GF-D8 (cell line): Measurements from ENCODE around the gene VEGFA.
"Not testable (repeated sequence)": the region's sequence is repeated elsewhere in the genome, so short reads cannot be mapped to it uniquely, and the experiment has no call there.

Experiments used
- DNase-seq: peaks from one replicate; lab custom pipeline; 2025; lab: John Stamatoyannopoulos, UW

Gene VEGFA

GRCh38 chr6:43803055-43803782 is 33.2 kb downstream of the VEGFA start:
- no peak for DNase-seq

- DNase-seq, result peak; percentile 25
Measured at GRCh38 chr6:43803783-43804549, 34.0 kb downstream of the VEGFA start.

GRCh38 chr6:43804550-43805223 is 34.7 kb downstream of the VEGFA start:
- DNase-seq, result no peak

- no peak for DNase-seq
Measured at GRCh38 chr6:43805699-43806042, 35.7 kb downstream of the VEGFA start.

- DNase-seq, result no peak
Measured at GRCh38 chr6:43806043-43806757, 36.2 kb downstream of the VEGFA start.

- no peak for DNase-seq
Measured at GRCh38 chr6:43806758-43807227, 36.8 kb downstream of the VEGFA start.

DNA sequence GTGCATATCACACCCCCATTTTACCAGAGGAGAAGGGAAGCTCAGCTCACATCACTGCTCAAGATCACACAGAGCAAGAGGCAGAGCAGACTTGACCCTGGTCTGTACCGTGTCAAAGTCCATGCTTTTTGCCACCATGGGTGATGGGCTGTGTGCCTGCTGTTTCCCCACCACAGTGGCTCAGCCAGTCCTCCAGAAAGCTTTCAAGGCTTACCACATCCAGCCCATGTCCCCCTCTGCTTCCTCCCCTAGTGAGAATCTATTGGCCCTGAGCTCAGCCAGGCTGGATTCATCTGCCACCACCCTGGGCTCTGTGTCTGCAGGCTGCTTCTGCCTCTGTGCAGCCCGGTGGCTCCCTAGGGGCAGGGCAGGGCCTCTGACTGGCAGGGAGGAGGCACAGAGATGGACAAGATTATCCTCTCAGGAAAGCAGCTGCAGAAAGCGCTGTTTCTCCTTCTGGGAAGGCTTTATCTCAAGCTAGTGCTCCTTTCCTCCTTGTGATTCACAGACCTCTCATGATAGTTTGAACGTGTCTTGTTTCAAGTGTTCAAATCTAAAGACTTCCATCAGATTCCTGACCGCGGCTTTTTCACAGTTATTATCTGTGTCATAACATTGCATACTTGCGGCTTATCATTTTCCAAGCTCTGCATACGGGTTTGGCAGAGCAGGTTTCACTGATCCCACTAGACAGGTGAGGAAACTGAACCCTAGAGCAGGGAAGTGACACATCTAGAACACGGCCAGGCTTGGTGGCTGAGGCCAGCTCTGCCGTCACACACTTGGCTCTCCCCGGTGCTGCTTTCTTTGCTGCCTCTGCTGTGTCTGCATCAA is 37.4 kb downstream of the VEGFA start:
- DNase-seq, result peak; percentile 85

DNA sequence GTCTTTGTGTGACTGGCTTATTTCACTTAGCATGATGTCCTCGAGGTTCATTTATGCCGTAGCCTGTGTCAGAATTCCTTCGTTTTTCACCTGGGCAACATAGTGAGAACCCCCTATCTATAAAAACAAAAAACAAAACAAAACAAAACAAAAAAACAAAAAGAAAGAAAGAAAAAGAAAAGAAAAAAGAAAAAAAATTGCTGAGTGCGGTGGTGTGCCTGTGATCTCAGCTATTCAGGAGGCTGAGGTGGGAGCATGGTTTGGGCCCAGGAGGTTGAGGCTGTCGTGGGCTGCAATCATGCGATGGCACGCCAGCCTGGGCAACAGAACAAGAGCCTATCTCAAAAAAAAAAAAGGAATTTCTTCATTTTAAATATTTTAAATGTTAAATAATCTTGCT is 38.4 kb downstream of the VEGFA start:
- no peak for DNase-seq

DNA sequence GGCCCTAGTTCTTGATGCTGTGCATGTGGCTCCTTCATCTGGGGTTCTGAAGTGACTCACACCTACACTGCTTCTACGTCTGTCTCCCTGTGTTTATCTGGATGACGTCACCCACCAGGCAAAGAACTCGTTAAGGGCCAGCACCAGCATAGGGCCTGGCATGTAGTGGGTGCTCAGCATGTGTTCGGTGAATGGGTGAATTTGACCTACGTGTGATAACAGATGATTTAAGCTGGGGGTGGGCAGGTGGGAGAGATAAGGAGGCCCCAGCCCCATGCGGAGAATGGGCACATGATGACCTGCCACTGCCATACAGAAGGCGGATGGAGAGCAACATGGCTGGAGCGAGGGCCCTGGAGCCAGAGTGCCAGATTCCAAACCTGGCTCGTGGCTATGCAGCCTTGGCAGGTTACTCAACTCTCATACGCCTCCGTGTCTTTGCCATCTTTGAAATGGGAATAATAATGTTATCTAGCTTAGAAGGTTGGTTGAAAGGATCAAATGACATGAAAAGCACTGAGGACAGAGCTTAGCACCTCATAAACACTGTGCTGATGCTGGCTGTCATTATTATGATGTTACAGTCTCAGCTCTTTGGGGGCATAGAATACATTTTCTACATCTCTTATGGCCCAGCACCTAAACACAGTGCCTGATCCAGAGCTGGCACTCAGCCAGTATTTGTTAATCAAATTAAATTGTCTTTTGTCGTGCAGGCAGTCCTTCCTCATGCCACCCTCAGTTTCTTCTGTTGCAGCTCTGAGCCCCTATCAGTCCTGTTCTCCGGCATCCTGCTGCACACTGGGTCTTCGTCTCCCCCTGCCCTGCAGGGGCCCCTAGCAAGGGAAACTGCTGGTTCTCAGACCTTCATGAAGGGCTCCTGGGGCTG is 39.6 kb downstream of the VEGFA start:
- no peak for DNase-seq

DNA sequence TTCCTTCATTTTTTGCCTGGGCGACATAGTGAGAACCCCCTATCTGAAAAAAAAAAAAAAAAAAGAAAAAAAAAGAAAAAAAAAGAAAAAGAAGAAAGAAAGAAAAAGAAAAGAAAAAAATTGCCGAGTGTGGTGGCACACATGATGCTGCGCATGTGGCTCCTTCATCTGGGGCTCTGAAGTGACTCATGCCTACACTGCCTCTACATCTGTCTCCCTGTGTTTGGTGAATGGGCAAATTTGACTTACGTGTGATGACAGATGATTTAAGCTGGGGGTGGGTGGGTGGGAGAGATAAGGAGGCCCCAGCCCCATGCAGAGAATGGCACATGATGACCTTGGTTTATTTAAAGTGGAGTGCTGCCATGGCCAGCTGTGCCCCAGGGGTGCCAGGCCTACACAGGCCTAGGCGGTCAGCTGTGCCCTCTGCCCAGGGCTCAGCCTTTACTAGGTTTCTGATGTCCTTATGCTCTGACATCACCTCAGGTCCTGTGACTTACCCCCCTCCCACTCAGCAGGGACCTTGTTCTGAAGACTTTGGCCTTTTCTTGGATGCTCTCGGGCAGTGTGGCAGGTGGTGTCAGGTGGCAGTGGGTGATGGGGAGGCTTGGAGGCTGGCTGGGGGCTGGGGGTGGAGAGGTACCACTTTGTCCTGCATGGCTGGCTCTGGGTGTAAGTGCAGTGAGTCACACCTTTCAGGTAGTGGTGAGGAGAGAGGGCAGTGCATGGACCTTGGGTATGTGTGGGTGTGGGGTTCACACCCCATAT is 41.1 kb downstream of the VEGFA start:
- no peak for DNase-seq

DNA sequence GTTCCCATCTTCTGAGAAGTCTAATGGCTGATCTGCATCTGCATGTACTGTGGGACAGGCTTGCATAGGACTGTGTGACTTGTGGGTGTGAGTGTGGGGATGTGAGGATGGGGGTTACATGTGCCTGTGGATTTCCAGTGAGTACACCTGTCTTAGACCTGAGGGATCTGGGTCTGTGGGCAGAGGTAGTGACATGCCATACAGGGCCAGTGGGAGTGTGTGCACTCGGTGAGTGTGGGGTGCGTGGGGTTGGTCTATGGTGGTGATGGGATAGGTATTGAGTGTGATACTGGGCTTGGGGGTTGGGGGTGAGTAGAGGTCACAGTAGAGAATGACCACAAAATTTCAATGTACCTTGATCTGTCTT is 41.7 kb downstream of the VEGFA start:
- no peak for DNase-seq

DNA sequence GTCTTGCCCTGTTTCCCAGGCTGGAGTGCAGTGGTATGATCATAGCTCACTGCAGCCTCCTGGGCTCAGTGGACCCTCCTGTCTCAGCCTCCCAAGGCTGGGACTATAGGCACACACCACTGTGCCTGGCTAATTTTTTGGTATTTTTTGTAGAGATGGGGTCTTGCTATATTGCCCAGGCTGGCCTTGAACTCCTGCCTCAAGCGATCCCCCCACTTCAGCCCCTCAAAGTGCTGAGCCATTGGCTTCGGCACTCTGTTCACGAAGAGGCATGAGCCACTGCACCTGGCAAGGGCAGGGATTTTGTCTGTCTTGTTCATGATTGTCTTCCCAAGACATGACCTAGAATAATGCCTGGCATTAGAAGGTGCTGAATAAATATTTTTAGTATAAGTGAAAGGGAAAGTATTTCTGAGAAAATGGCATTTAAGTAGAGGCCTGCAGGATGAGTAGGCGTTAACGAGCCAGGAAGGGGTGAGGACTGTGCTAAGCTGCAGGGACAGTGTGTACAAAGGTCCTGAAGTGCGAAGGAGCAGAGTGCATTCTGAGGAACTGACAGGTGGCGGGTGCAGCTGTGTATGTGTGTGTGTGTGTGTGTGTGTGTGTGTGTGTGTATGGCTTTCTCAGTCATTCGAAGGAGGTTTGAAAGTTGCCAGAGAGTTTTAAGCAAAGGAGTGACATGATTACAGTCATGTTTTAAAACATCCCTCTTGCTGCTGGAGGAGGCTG is 43.0 kb downstream of the VEGFA start:
- no peak for DNase-seq

- no peak for DNase-seq
Measured at GRCh38 chr6:43814111-43814510, 44.1 kb downstream of the VEGFA start.

DNA sequence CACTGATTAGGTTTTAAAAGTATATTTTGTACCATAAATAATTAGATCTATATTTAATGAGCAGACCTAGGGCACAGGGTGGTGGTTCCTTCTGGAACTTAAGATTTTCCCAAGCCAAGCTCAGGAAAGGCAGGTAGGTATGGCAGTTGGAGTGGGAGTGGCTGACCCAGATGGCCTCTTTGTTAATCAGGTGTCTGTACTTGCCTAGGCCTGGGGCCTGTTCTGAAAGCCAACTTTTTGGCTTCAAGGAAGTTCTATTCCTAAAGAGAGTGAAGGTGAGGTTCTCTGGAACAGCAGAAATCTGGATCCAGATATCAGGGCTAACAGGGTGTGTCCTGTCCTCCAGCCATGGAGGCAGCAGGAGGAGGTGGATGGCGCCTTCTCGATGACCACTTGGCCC is 44.9 kb downstream of the VEGFA start:
- no peak for DNase-seq

- peak; percentile 45 for DNase-seq
Measured at GRCh38 chr6:43817192-43817591, 47.2 kb downstream of the VEGFA start.

DNA sequence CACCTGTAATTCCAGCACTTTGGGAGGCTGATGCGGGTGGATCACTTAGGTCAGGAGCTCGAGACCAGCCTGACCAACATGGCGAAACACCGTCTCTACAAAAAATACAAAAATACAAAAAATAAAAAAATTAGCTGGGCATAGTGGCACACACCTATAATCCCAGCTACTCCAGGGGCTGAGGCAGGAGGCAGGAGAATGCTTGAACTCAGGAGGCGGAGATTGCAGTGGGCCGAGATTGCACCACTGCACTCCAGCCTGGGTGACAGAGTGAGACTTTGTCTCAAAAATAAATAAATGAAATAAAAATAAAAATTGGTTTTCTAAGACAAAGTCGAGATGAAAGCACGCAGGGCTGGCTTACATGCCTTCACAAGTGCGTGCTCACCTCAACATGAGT is 49.0 kb downstream of the VEGFA start:
- not testable (repeated sequence) for DNase-seq

DNA sequence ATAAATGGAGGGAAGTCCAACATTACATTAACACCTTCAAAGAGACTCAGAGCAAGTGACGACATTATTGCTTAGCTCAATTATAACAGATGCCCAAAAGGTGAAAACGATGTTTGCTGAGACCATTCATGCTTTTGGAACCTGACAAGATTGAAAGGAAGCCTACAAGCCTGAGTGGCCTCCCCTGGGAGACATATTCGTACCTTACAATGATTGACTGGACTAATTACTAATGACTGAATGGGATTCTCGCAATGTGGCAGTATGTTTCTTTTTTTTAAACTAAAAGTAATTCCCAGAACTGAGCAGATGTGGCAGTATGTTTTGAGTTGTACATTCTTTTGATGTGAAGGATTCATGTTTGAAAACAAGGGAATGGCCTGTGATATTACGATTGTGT is 49.9 kb downstream of the VEGFA start:
- no peak for DNase-seq

DNA sequence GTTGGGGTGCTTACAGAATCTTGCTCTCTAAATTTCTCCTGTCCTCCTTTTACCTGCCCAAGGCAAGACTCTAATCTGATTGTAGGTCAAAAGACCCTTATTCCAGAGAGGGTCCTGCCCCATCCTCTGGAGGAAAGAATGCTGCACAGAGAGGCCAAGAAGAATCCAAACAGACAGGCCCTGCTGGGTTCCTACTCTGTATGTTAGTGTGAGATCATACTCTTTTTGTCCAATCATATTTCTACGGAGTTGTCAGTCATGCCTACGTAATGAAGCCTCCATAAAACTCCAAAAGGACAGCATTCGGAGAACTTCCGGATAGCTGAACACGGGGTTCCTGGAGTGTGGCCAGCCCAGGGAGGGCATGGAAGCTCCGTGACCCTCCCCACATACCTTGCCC is 50.5 kb downstream of the VEGFA start:
- no peak for DNase-seq
